GM23338 (cell line): Measurements from ENCODE around the gene CNOT9. TPM values are rescaled to one million over a fixed set of nuclear protein-coding genes. Genes with fewer than 3 reads are reported as not detected.

ENCODE experiments used
- ATAC-seq: fragments of 200-7000 bp; cut with Tn5 transposase; 3 replicates; pipeline ENCODE4 v1.9.1; 2020
- DNase-seq: peaks from one replicate; pipeline ENCODE4 v3.0.0-alpha.2; 2015; ENCODE audit warnings: low spot score
- H2AFZ ChIP-seq: fragments of 200-600 bp; sonication (generic); 2 replicates; pipeline ENCODE4 v1.8.0; 2016; ENCODE audit warnings: antibody characterized with exemption, mild to moderate bottlenecking, moderate library complexity
- H3F3A ChIP-seq: fragments of 200-600 bp; sonication (generic); replicated peaks from 2 replicates; pipeline ENCODE4 v1.8.0; 2017; ENCODE audit warnings: antibody characterized with exemption, mixed run types, low read depth
- H3K27ac ChIP-seq: fragments of 200-600 bp; sonication (generic); 2 replicates; pipeline ENCODE4 v1.6.1; 2016; ENCODE audit warnings: low read depth
- H3K27me3 ChIP-seq: fragments of 200-600 bp; sonication (generic); 2 replicates; pipeline ENCODE4 v1.8.0; 2016; ENCODE audit warnings: mild to moderate bottlenecking, mixed run types, moderate library complexity; ENCODE audit not compliant: insufficient read depth
- H3K36me3 ChIP-seq: fragments of 200-600 bp; sonication (generic); 2 replicates; pipeline ENCODE4 v1.8.0; 2016; ENCODE audit warnings: mild to moderate bottlenecking; ENCODE audit not compliant: insufficient read depth
- H3K4me1 ChIP-seq: fragments of 200-600 bp; sonication (generic); 2 replicates; pipeline ENCODE4 v1.8.0; 2016; ENCODE audit warnings: mild to moderate bottlenecking, moderate library complexity; ENCODE audit not compliant: insufficient read depth
- H3K4me2 ChIP-seq: fragments of 200-600 bp; sonication (generic); 2 replicates; pipeline ENCODE4 v1.7.1; 2017; ENCODE audit warnings: mixed run types
- H3K4me3 ChIP-seq: fragments of 200-600 bp; sonication (generic); 2 replicates; pipeline ENCODE4 v1.6.1; 2016; ENCODE audit warnings: mixed run types
- H3K79me2 ChIP-seq: fragments of 200-600 bp; sonication (generic); replicated peaks from 2 replicates; pipeline ENCODE4 v1.8.0; 2017; ENCODE audit warnings: mild to moderate bottlenecking; ENCODE audit not compliant: insufficient read depth
- H3K9me2 ChIP-seq: fragments of 200-600 bp; sonication (generic); 2 replicates; pipeline ENCODE4 v1.8.0; 2017; ENCODE audit not compliant: insufficient read depth
- H4K20me1 ChIP-seq: fragments of 200-600 bp; sonication (generic); replicated peaks from 2 replicates; pipeline ENCODE4 v1.8.0; 2017; ENCODE audit warnings: mild to moderate bottlenecking; ENCODE audit not compliant: insufficient read depth
- H3K27ac Mint-ChIP-seq: 2 replicates; pipeline ENCODE4 v1.8.0; 2020; ENCODE audit warnings: inconsistent platforms, mild to moderate bottlenecking, moderate library complexity, mixed read lengths
- H3K27me3 Mint-ChIP-seq: 3 replicates; pipeline ENCODE4 v1.8.0; 2022; ENCODE audit warnings: low read depth, mild to moderate bottlenecking, moderate library complexity, mixed read lengths, inconsistent platforms; ENCODE audit not compliant: insufficient read depth, poor library complexity
- H3K36me3 Mint-ChIP-seq: 3 replicates; pipeline ENCODE4 v1.8.0; 2021; ENCODE audit warnings: low read depth, mild to moderate bottlenecking, inconsistent platforms, moderate library complexity, mixed read lengths
- H3K4me1 Mint-ChIP-seq: 3 replicates; pipeline ENCODE4 v1.8.0; 2020; ENCODE audit warnings: mild to moderate bottlenecking, inconsistent platforms, mixed read lengths
- H3K4me3 Mint-ChIP-seq: 3 replicates; pipeline ENCODE4 v1.8.0; 2021; ENCODE audit warnings: moderate library complexity, mild to moderate bottlenecking, inconsistent platforms, mixed read lengths
- H3K9me3 Mint-ChIP-seq: 3 replicates; pipeline ENCODE4 v1.8.0; 2020; ENCODE audit warnings: moderate library complexity, mild to moderate bottlenecking, inconsistent platforms, mixed read lengths
- NANOG ChIP-seq: IDR thresholded peaks from 2 replicates; pipeline ENCODE4 v1.6.1; 2016; ENCODE audit warnings: antibody characterized with exemption, borderline replicate concordance
- ZNF331 ChIP-seq: fragments of 250-450 bp; sonication (Bioruptor Pico); IDR thresholded peaks from 2 replicates; pipeline ENCODE4 v1.5.0; 2020; ENCODE audit warnings: low read depth, mild to moderate bottlenecking, moderate library complexity
- polyA plus RNA-seq: library from polyadenylated mRNA; unstranded; fragments of >200 nt; fragmentation: Nextera tagmentation; extraction: Ambion mirVana; gene quantifications from 2 replicates; pipeline ENCODE4 v1.2.1, GENCODE V29; 2016
- total RNA-seq: library from RNA; depleted of rRNA; stranded (reverse); fragments of >200 nt; shearing (Covaris generic); gene quantifications from 2 replicates; pipeline ENCODE4 v1.2.3, GENCODE V29; 2014
- TF ChIP-seq, protein P1 (sequence below), 2 experiments: fragments of 200-600 bp in 1 of 2; sonication (generic) in 1 of 2; conservative IDR thresholded peaks; 2 replicates each; pipeline versions ENCODE4 v1.5.1 to v1.6.1; 2016 to 2017; ENCODE audit warnings: antibody characterized with exemption in 2 of 2, low read depth in 2 of 2, mild to moderate bottlenecking in 2 of 2, moderate library complexity in 1 of 2
- TF ChIP-seq, protein P2 (sequence below): IDR thresholded peaks from one replicate; pipeline ENCODE4 v1.6.1; 2018; ENCODE audit warnings: antibody characterized with exemption; ENCODE audit not compliant: unreplicated experiment
- TF ChIP-seq, protein P3 (sequence below): fragments of 250-450 bp; sonication (Bioruptor Pico); IDR thresholded peaks from 2 replicates; pipeline ENCODE4 v1.5.0; 2020; ENCODE audit warnings: mild to moderate bottlenecking, moderate library complexity

The CNOT9 gene
- total and polyA plus RNA-seq, 2 experiments from 2014 or later = 55.3 to 132 TPM

DNA sequence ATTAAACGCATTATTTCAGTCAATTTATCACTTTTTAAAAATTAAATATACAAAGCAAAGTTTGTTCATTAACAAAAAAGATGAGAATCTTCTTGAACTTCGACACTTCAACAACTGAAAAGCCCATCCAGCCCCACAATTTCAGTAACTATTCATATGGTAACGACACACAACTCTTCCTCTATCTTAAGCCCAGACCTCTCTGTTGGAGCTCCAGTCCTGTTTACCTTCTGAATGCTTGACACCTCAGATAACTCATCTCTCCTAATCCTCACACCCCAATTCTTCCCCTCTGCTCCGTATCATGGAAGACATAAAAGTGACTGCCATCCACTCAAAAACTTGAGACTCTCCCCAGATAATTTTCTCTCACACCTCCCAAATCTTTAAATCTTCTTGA, 13.1 kb upstream of the CNOT9 start:
- Histone ChIP-seq H4K20me1 (peaks cover 3% of the 10 kb centered on the region; the same call in 1 of the 2 replicates), H3K36me3 (peaks cover 35% of the 10 kb centered on the region), H3K4me1 (peaks cover 23% of the 10 kb centered on the region), H3K79me2 (0 out of 2 replicates have a peak, but pooled peaks cover 7% of the 10 kb centered on the region), H3K9me2 (no peaks in the 10 kb centered on the region), H3F3A (no peaks in the 10 kb centered on the region; the same call in 1 of the 2 replicates), H3K27me3 (no peaks in the 10 kb centered on the region), H3K27ac (peak overlapping the region; percentile 6), H3K4me2 (peak overlapping the region; percentile 53), H2AFZ (no peak overlapping the region), H3K4me3 (peak overlapping the region; percentile 6)
- peak overlapping the region; percentile 36 for H3K27ac Mint-ChIP-seq
- TF ChIP-seq, protein P1, sequence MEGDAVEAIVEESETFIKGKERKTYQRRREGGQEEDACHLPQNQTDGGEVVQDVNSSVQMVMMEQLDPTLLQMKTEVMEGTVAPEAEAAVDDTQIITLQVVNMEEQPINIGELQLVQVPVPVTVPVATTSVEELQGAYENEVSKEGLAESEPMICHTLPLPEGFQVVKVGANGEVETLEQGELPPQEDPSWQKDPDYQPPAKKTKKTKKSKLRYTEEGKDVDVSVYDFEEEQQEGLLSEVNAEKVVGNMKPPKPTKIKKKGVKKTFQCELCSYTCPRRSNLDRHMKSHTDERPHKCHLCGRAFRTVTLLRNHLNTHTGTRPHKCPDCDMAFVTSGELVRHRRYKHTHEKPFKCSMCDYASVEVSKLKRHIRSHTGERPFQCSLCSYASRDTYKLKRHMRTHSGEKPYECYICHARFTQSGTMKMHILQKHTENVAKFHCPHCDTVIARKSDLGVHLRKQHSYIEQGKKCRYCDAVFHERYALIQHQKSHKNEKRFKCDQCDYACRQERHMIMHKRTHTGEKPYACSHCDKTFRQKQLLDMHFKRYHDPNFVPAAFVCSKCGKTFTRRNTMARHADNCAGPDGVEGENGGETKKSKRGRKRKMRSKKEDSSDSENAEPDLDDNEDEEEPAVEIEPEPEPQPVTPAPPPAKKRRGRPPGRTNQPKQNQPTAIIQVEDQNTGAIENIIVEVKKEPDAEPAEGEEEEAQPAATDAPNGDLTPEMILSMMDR (conservative IDR thresholded peaks at IDR 0.05; ENCODE audit: low read depth in 2 of 2) = no peak
- TF ChIP-seq NANOG = 0 out of 2 replicates have a peak, but pooled peaks have one; percentile 53
- TF ChIP-seq, protein P2, sequence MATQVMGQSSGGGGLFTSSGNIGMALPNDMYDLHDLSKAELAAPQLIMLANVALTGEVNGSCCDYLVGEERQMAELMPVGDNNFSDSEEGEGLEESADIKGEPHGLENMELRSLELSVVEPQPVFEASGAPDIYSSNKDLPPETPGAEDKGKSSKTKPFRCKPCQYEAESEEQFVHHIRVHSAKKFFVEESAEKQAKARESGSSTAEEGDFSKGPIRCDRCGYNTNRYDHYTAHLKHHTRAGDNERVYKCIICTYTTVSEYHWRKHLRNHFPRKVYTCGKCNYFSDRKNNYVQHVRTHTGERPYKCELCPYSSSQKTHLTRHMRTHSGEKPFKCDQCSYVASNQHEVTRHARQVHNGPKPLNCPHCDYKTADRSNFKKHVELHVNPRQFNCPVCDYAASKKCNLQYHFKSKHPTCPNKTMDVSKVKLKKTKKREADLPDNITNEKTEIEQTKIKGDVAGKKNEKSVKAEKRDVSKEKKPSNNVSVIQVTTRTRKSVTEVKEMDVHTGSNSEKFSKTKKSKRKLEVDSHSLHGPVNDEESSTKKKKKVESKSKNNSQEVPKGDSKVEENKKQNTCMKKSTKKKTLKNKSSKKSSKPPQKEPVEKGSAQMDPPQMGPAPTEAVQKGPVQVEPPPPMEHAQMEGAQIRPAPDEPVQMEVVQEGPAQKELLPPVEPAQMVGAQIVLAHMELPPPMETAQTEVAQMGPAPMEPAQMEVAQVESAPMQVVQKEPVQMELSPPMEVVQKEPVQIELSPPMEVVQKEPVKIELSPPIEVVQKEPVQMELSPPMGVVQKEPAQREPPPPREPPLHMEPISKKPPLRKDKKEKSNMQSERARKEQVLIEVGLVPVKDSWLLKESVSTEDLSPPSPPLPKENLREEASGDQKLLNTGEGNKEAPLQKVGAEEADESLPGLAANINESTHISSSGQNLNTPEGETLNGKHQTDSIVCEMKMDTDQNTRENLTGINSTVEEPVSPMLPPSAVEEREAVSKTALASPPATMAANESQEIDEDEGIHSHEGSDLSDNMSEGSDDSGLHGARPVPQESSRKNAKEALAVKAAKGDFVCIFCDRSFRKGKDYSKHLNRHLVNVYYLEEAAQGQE = no peak
- TF ChIP-seq, protein P3, sequence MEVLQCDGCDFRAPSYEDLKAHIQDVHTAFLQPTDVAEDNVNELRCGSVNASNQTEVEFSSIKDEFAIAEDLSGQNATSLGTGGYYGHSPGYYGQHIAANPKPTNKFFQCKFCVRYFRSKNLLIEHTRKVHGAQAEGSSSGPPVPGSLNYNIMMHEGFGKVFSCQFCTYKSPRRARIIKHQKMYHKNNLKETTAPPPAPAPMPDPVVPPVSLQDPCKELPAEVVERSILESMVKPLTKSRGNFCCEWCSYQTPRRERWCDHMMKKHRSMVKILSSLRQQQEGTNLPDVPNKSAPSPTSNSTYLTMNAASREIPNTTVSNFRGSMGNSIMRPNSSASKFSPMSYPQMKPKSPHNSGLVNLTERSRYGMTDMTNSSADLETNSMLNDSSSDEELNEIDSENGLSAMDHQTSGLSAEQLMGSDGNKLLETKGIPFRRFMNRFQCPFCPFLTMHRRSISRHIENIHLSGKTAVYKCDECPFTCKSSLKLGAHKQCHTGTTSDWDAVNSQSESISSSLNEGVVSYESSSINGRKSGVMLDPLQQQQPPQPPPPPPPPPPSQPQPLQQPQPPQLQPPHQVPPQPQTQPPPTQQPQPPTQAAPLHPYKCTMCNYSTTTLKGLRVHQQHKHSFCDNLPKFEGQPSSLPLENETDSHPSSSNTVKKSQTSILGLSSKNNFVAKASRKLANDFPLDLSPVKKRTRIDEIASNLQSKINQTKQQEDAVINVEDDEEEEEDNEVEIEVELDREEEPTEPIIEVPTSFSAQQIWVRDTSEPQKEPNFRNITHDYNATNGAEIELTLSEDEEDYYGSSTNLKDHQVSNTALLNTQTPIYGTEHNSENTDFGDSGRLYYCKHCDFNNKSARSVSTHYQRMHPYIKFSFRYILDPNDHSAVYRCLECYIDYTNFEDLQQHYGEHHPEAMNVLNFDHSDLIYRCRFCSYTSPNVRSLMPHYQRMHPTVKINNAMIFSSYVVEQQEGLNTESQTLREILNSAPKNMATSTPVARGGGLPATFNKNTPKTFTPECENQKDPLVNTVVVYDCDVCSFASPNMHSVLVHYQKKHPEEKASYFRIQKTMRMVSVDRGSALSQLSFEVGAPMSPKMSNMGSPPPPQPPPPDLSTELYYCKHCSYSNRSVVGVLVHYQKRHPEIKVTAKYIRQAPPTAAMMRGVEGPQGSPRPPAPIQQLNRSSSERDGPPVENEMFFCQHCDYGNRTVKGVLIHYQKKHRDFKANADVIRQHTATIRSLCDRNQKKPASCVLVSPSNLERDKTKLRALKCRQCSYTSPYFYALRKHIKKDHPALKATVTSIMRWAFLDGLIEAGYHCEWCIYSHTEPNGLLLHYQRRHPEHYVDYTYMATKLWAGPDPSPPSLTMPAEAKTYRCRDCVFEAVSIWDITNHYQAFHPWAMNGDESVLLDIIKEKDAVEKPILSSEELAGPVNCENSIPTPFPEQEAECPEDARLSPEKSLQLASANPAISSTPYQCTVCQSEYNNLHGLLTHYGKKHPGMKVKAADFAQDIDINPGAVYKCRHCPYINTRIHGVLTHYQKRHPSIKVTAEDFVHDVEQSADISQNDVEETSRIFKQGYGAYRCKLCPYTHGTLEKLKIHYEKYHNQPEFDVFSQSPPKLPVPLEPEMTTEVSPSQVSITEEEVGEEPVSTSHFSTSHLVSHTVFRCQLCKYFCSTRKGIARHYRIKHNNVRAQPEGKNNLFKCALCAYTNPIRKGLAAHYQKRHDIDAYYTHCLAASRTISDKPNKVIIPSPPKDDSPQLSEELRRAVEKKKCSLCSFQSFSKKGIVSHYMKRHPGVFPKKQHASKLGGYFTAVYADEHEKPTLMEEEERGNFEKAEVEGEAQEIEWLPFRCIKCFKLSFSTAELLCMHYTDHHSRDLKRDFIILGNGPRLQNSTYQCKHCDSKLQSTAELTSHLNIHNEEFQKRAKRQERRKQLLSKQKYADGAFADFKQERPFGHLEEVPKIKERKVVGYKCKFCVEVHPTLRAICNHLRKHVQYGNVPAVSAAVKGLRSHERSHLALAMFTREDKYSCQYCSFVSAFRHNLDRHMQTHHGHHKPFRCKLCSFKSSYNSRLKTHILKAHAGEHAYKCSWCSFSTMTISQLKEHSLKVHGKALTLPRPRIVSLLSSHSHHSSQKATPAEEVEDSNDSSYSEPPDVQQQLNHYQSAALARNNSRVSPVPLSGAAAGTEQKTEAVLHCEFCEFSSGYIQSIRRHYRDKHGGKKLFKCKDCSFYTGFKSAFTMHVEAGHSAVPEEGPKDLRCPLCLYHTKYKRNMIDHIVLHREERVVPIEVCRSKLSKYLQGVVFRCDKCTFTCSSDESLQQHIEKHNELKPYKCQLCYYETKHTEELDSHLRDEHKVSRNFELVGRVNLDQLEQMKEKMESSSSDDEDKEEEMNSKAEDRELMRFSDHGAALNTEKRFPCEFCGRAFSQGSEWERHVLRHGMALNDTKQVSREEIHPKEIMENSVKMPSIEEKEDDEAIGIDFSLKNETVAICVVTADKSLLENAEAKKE = peak; percentile 71; the same call in 1 of the 2 replicates
- no peak for TF ChIP-seq ZNF331
- peak; percentile 79 for DNase-seq
- peak overlapping the region; percentile 54 for H3K4me3 Mint-ChIP-seq
- peaks cover 3% of the 10 kb centered on the region for H3K27me3 Mint-ChIP-seq
- peaks cover 3% of the 10 kb centered on the region; the same call in 1 of the 3 replicates for H3K9me3 Mint-ChIP-seq
- peaks cover 17% of the 10 kb centered on the region for H3K4me1 Mint-ChIP-seq
- peak; percentile 100 for ATAC-seq
- peaks cover 68% of the 10 kb centered on the region for H3K36me3 Mint-ChIP-seq
